ENCODE data around the gene MTA3.

DNA sequence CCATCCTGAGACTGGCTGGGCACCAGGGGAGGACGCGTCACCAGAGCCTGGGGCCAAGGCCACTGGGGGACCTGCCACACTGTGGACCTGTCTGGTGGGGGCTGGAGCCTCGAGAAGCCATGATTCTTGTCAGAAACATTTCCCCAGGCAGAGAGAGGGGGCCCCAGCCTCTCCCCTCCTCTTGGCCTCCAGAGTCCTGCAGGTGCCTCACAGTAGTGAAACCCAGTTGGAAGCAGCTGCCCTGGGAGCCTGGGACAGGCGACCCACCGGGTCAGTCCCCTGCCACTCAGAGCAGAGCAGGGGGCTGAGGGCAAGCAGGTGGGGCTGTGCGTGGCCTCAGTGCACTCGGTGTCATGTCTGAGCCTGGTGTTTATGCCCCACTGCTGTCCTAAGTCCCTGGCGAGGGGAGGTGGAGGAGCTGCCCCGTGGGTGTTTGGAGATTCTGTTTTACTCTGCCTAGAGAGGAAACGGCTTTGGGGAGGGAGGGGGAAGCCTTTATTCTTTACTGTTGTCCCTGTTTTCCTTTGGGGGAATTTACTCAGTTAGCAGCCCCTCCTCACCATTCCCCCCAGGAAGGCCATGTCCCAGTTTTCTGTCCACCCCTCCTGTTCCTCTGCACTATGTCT is 187.8 kb downstream of the MTA3 start:
- TF ChIP-seq POLR2A (IDR thresholded peaks at IDR 0.05), result no peak
- TF ChIP-seq, protein P1, sequence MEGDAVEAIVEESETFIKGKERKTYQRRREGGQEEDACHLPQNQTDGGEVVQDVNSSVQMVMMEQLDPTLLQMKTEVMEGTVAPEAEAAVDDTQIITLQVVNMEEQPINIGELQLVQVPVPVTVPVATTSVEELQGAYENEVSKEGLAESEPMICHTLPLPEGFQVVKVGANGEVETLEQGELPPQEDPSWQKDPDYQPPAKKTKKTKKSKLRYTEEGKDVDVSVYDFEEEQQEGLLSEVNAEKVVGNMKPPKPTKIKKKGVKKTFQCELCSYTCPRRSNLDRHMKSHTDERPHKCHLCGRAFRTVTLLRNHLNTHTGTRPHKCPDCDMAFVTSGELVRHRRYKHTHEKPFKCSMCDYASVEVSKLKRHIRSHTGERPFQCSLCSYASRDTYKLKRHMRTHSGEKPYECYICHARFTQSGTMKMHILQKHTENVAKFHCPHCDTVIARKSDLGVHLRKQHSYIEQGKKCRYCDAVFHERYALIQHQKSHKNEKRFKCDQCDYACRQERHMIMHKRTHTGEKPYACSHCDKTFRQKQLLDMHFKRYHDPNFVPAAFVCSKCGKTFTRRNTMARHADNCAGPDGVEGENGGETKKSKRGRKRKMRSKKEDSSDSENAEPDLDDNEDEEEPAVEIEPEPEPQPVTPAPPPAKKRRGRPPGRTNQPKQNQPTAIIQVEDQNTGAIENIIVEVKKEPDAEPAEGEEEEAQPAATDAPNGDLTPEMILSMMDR (IDR thresholded peaks at IDR 0.05 in 4 of 5, conservative IDR thresholded peaks at IDR 0.05 in 1 of 5), result no peak
